NB4 (cell line): Measurements from ENCODE around the gene RBBP6.
"Not testable (repeated sequence)": the region's sequence is repeated elsewhere in the genome, so short reads cannot be mapped to it uniquely, and the experiment has no call there.

ENCODE experiments used
- DNase-seq: peaks from one replicate; pipeline ENCODE4 v3.0.0; 2010; ENCODE audit warnings: low read depth
- H3K4me3 ChIP-seq: one replicate; pipeline ENCODE4 v1.5.1; 2011; ENCODE audit warnings: mild to moderate bottlenecking, low read depth, low read length, moderate library complexity
- CTCF ChIP-seq: IDR thresholded peaks from one replicate; pipeline ENCODE4 v1.5.1; 2012; ENCODE audit warnings: low read depth, low read length
- MAX ChIP-seq: IDR thresholded peaks from 2 replicates; pipeline ENCODE4 v1.6.1; 2011; ENCODE audit warnings: low read depth, low read length
- MYC ChIP-seq: IDR thresholded peaks from 2 replicates; pipeline ENCODE4 v1.6.1; 2011; ENCODE audit warnings: low read depth, low read length
- POLR2A ChIP-seq: IDR thresholded peaks from 2 replicates; pipeline ENCODE4 v1.6.1; 2011; ENCODE audit warnings: mild to moderate bottlenecking; ENCODE audit not compliant: insufficient read length; ENCODE audit errors: extremely low read depth

Gene RBBP6

GRCh38 chr16:24539295-24539849, at the start of gene RBBP6:
Gene RBBP6, plus strand, starts transcription at chr16:24539566. Its CDS starts 1,061 bp downstream, at chr16:24540627.
- TF ChIP-seq MAX (peak; percentile 96), CTCF (no peak), MYC (peak; percentile 66), POLR2A (peak; percentile 92)
- peak; percentile 97 for DNase-seq
- peak within 1 kb of the TSS; percentile 93 for H3K4me3 ChIP-seq

- DNase-seq, result no peak
- TF ChIP-seq MYC (no peak), MAX (no peak), CTCF (no peak), POLR2A (no peak)
- H3K4me3 ChIP-seq, result no peak overlapping the region
Observed at GRCh38 chr16:24490866-24491265, 48.5 kb upstream of the RBBP6 start.

- DNase-seq, result no peak
- no peak overlapping the region for H3K4me3 ChIP-seq
- no peak for TF ChIP-seq MAX
- TF ChIP-seq POLR2A, result no peak
- TF ChIP-seq MYC, result no peak
- no peak for TF ChIP-seq CTCF
Observed at GRCh38 chr16:24491731-24492130, 47.6 kb upstream of the RBBP6 start.

GRCh38 chr16:24493821-24494220, 45.5 kb upstream of the RBBP6 start:
- H3K4me3 ChIP-seq, result no peak overlapping the region
- DNase-seq, result no peak
- TF ChIP-seq MAX (no peak), CTCF (no peak), POLR2A (no peak), MYC (no peak)

- not testable (repeated sequence) for DNase-seq, H3K4me3 ChIP-seq
Observed at GRCh38 chr16:24495207-24495606, 44.2 kb upstream of the RBBP6 start.

GRCh38 chr16:24497440-24497839, 41.9 kb upstream of the RBBP6 start:
- H3K4me3 ChIP-seq, result no peak overlapping the region
- TF ChIP-seq MAX (no peak), MYC (no peak)
- DNase-seq, result no peak
